HFFc6 (cell line): Measurements from ENCODE around the gene BRINP3. TPM values are rescaled to one million over a fixed set of nuclear protein-coding genes. Genes with fewer than 3 reads are reported as not detected.
"Not testable (repeated sequence)": the region's sequence is repeated elsewhere in the genome, so short reads cannot be mapped to it uniquely, and the experiment has no call there.

ENCODE experiments used
- DNase-seq: peaks from one replicate; pipeline ENCODE4 v3.0.0-alpha.2; 2018
- H3K27ac Mint-ChIP-seq: 2 replicates; pipeline ENCODE4 v1.8.0; 2020; ENCODE audit warnings: mild to moderate bottlenecking, mixed read lengths
- H3K27me3 Mint-ChIP-seq: 2 replicates; pipeline ENCODE4 v1.8.0; 2021; ENCODE audit warnings: mild to moderate bottlenecking, moderate library complexity, mixed read lengths; ENCODE audit not compliant: insufficient read depth
- H3K36me3 Mint-ChIP-seq: 2 replicates; pipeline ENCODE4 v1.8.0; 2021; ENCODE audit warnings: low read depth, mixed read lengths
- H3K4me1 Mint-ChIP-seq: 2 replicates; pipeline ENCODE4 v1.8.0; 2020; ENCODE audit warnings: low read depth, mixed read lengths
- H3K4me3 Mint-ChIP-seq: 2 replicates; pipeline ENCODE4 v1.8.0; 2020; ENCODE audit warnings: mild to moderate bottlenecking, moderate library complexity, mixed read lengths
- H3K9me3 Mint-ChIP-seq: 2 replicates; pipeline ENCODE4 v1.8.0; 2020; ENCODE audit warnings: mild to moderate bottlenecking, mixed read lengths
- total RNA-seq, 6 experiments: library from RNA; stranded (reverse); fragmentation: NEBNext Ultra II Directional; extraction: Animal tissue kit (Norgen Biotek cat#: 25700); gene quantifications; 2 replicates in 1 of 6; 3 replicates in 5 of 6; pipeline ENCODE4 v1.2.3, GENCODE V29; 2021
- TF ChIP-seq, protein P1 (sequence below): fragments of 200-600 bp; sonication (generic); IDR thresholded peaks from 2 replicates; pipeline ENCODE4 v1.5.0; 2021; ENCODE audit warnings: antibody characterized with exemption, mild to moderate bottlenecking

Gene BRINP3
- total RNA-seq, 6 experiments from 2014 or later = not detected

DNA sequence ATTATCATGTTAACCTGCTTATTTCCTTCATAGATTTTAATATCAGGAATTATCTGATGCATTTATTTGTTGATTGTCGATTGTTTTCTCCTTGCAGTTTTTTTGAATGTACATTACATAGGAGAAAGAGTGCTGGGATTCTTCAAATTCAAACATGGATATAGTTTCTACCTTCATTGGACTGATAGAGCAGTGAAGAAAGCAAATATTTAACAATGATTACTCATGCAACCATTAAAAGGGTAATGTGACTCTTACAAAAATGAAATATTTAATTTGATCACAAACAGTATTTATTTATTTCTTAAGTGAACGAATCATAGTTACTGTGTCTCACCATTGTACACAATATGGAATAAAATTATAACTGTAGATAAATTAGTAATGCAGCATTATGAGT lies 350.9 kb downstream of the BRINP3 start:
- no peak overlapping the region for H3K27ac Mint-ChIP-seq
- no peaks in the 10 kb centered on the region for H3K36me3 Mint-ChIP-seq
- H3K4me1 Mint-ChIP-seq = no peaks in the 10 kb centered on the region
- H3K4me3 Mint-ChIP-seq = no peak overlapping the region
- no peak for DNase-seq
- no peaks in the 10 kb centered on the region for H3K27me3 Mint-ChIP-seq
- H3K9me3 Mint-ChIP-seq = peaks cover 5% of the 10 kb centered on the region
- TF ChIP-seq, protein P1, sequence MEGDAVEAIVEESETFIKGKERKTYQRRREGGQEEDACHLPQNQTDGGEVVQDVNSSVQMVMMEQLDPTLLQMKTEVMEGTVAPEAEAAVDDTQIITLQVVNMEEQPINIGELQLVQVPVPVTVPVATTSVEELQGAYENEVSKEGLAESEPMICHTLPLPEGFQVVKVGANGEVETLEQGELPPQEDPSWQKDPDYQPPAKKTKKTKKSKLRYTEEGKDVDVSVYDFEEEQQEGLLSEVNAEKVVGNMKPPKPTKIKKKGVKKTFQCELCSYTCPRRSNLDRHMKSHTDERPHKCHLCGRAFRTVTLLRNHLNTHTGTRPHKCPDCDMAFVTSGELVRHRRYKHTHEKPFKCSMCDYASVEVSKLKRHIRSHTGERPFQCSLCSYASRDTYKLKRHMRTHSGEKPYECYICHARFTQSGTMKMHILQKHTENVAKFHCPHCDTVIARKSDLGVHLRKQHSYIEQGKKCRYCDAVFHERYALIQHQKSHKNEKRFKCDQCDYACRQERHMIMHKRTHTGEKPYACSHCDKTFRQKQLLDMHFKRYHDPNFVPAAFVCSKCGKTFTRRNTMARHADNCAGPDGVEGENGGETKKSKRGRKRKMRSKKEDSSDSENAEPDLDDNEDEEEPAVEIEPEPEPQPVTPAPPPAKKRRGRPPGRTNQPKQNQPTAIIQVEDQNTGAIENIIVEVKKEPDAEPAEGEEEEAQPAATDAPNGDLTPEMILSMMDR = no peak

DNA sequence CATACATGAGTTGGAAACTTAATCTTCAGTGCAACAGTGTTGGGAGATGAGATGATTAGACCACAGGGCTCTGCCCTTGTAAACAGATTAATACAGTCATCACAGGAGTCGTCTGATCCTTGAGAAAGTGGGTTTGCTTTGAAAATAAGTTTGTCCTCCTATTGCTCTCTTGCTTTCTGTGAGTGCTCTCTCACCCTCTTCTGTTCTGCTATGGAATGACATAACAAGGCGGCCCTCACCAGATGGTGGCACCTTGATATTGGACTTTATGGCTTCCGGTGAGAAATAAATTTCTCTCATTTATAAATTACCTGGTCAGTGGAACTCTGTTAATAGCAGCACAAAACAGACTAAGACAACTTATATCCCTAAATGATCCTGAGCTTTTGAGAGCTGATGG lies 353.6 kb downstream of the BRINP3 start:
- Mint-ChIP-seq H3K9me3 (peaks cover 11% of the 10 kb centered on the region), H3K27me3 (no peaks in the 10 kb centered on the region), H3K4me3 (no peak overlapping the region), H3K4me1 (no peaks in the 10 kb centered on the region), H3K27ac (no peak overlapping the region), H3K36me3 (no peaks in the 10 kb centered on the region)
- DNase-seq = no peak
- TF ChIP-seq, protein P1 = no peak

- not testable (repeated sequence) for H3K4me3 Mint-ChIP-seq, H3K9me3 Mint-ChIP-seq, DNase-seq, H3K27ac Mint-ChIP-seq, H3K27me3 Mint-ChIP-seq, H3K4me1 Mint-ChIP-seq, H3K36me3 Mint-ChIP-seq
Observed at GRCh38 chr1:190120564-190120963, 357.1 kb downstream of the BRINP3 start.

DNA sequence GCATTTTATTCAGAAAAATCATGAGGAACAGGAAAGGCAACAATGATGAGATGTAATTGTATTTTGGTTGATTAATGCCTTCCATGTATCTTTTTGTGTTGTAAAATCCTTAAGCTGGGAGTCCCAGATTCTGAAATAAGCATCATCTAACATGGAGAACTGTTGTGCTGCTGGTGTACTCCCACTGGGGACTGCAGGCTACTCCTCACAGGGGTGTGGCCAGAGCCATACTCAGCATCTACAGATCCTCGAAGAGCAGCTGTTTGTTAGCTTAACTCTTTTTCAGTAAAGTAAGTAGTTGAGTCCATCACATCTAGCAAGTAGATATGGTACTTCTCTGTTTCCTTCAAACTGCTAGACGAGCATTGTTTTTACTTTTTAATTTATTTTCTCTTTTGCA lies 358.0 kb downstream of the BRINP3 start:
- Mint-ChIP-seq H3K9me3 (peaks cover 9% of the 10 kb centered on the region), H3K4me3 (no peak overlapping the region), H3K4me1 (no peaks in the 10 kb centered on the region), H3K27me3 (no peaks in the 10 kb centered on the region), H3K27ac (no peak overlapping the region), H3K36me3 (no peaks in the 10 kb centered on the region)
- TF ChIP-seq, protein P1 = no peak
- no peak for DNase-seq

DNA sequence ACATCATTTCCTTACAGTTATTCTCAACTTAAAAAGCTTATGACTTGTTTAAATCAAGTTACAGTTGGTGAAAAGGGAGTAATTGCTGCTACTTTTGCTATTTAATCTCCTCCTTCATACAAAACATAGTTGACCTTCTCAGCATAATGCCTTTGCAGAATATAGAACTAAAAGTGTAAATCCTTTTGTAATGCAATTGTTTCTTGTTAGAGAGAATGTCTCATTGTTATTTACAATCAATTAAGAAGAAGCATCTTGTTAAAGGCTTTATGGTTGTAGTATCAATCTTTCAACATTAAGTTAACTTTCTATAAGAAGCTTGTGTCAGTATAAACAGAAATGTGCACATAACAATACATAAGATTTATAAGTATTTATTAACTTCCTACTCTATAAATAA lies 360.7 kb downstream of the BRINP3 start:
- no peaks in the 10 kb centered on the region for H3K27me3 Mint-ChIP-seq
- TF ChIP-seq, protein P1 = no peak
- H3K27ac Mint-ChIP-seq = no peak overlapping the region
- H3K4me1 Mint-ChIP-seq = no peaks in the 10 kb centered on the region
- H3K9me3 Mint-ChIP-seq = peaks cover 13% of the 10 kb centered on the region
- DNase-seq = no peak
- H3K4me3 Mint-ChIP-seq = no peak overlapping the region
- H3K36me3 Mint-ChIP-seq = no peaks in the 10 kb centered on the region

- DNase-seq = no peak
- H3K4me3 Mint-ChIP-seq = no peak overlapping the region
- no peaks in the 10 kb centered on the region for H3K4me1 Mint-ChIP-seq
- peaks cover 24% of the 10 kb centered on the region for H3K9me3 Mint-ChIP-seq
- TF ChIP-seq, protein P1 = no peak
- H3K27ac Mint-ChIP-seq = no peak overlapping the region
- H3K27me3 Mint-ChIP-seq = no peaks in the 10 kb centered on the region
- no peaks in the 10 kb centered on the region for H3K36me3 Mint-ChIP-seq
Observed at GRCh38 chr1:190104961-190105360, 372.7 kb downstream of the BRINP3 start.
